Ishikawa (cell line): ENCODE data around the gene DERL3.

Experiments
- EP300 ChIP-seq: IDR thresholded peaks from 2 replicates; pipeline ENCODE4 v1.6.1; 2012; ENCODE audit warnings: borderline replicate concordance
- MAX ChIP-seq: IDR thresholded peaks from 2 replicates; pipeline ENCODE4 v1.6.1; 2012
- RAD21 ChIP-seq: IDR thresholded peaks from 2 replicates; pipeline ENCODE4 v1.6.1; 2012; ENCODE audit warnings: low read depth
- TCF12 ChIP-seq: IDR thresholded peaks from 2 replicates; pipeline ENCODE4 v1.6.1; 2012; ENCODE audit warnings: low read depth

GRCh38 chr22:23822101-23822671, 16.6 kb downstream of the DERL3 start:
- no peak for TF ChIP-seq RAD21
- TF ChIP-seq EP300 = no peak
- no peak for TF ChIP-seq MAX
- no peak for TF ChIP-seq TCF12
